Mucosa of descending colon (tissue), 3 donors: ENCODE data around the gene SBK1. TPM values are rescaled to one million over a fixed set of nuclear protein-coding genes. Genes with fewer than 3 reads are reported as not detected.

ENCODE experiments used
- ATAC-seq: fragments of 200-7000 bp; cut with Tn5 transposase; one replicate; pipeline ENCODE4 v1.9.1; 2020; ENCODE audit warnings: mild to moderate bottlenecking, moderate library complexity
- DNase-seq, 3 donors: peaks; one replicate each; pipeline ENCODE4 v3.0.0-alpha.2; 2020
- H3K36me3 ChIP-seq: fragments of 200-600 bp; one replicate; pipeline ENCODE4 v1.8.0; 2021; ENCODE audit warnings: low read depth, mild to moderate bottlenecking
- H3K4me1 ChIP-seq: fragments of 200-600 bp; one replicate; pipeline ENCODE4 v1.8.0; 2021; ENCODE audit warnings: low read depth, mild to moderate bottlenecking
- H3K4me3 ChIP-seq: fragments of 200-600 bp; one replicate; pipeline ENCODE4 v1.8.0; 2021; ENCODE audit warnings: mild to moderate bottlenecking
- H3K9me3 ChIP-seq: fragments of 200-600 bp; one replicate; pipeline ENCODE4 v1.8.0; 2021; ENCODE audit warnings: mild to moderate bottlenecking
- intact Hi-C, 2 donors: fragments of 100-400 bp; cut with DNase I in 1 of 2; cut with micrococcal nuclease in 1 of 2; formaldehyde crosslinking; loops; one replicate each; pipeline versions ENCODE4 v1.11.0 to v1.11.1; 2022; cut with DNase I, micrococcal nuclease
- total RNA-seq, 3 donors: library from RNA; stranded (reverse); fragmentation: NEBNext Ultra II Directional in 2 of 3; extraction: Animal tissue kit (Norgen Biotek cat#: 25700) in 2 of 3; gene quantifications; one replicate each; pipeline versions ENCODE4 v1.2.1 to v1.2.4, GENCODE V29; 2021 to 2023
- TF ChIP-seq, protein P1 (sequence below): fragments of 200-600 bp; IDR thresholded peaks from one replicate; pipeline ENCODE4 v1.8.0; 2022; ENCODE audit warnings: antibody characterized with exemption, mild to moderate bottlenecking
- donor health status: DM: no; HTN: no; CAD: no; lungs with moderate emphysema.
- donor health status: DM: no; HTN: no; CAD: no.
- donor health status: DM: no; HTN: yes; CAD: no.

Gene SBK1
- total RNA-seq, 3 donors from 2014 or later, result 0.28 to 1.8 (median 0.52) TPM

DNA sequence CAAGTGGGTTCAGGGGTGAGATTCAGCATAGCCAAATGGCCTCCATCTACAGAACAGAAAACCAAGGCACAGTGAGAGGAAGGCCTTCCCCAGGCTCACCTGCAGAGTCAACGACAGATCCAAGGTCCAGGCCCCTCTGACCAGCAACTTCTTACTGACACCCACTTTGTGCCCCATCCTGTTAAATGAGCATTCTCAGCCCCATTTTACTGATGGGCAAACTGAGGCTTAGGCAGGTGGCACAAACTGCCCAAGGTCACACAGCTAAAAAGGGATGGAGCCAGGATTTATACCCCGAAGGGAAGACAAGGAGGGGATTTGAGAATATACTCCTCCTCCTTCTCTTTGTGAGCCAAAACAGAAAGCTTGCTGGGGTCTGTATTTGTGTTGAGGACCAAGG lies 9.3 kb downstream of the SBK1 start:
- Histone ChIP-seq H3K36me3 (no peaks in the 10 kb centered on the region), H3K4me3 (no peak overlapping the region), H3K4me1 (no peaks in the 10 kb centered on the region), H3K9me3 (no peaks in the 10 kb centered on the region)
- intact Hi-C loops, result no loop called here
- no peak for DNase-seq
- TF ChIP-seq, protein P1, sequence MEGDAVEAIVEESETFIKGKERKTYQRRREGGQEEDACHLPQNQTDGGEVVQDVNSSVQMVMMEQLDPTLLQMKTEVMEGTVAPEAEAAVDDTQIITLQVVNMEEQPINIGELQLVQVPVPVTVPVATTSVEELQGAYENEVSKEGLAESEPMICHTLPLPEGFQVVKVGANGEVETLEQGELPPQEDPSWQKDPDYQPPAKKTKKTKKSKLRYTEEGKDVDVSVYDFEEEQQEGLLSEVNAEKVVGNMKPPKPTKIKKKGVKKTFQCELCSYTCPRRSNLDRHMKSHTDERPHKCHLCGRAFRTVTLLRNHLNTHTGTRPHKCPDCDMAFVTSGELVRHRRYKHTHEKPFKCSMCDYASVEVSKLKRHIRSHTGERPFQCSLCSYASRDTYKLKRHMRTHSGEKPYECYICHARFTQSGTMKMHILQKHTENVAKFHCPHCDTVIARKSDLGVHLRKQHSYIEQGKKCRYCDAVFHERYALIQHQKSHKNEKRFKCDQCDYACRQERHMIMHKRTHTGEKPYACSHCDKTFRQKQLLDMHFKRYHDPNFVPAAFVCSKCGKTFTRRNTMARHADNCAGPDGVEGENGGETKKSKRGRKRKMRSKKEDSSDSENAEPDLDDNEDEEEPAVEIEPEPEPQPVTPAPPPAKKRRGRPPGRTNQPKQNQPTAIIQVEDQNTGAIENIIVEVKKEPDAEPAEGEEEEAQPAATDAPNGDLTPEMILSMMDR, result no peak
- ATAC-seq, result no peak

DNA sequence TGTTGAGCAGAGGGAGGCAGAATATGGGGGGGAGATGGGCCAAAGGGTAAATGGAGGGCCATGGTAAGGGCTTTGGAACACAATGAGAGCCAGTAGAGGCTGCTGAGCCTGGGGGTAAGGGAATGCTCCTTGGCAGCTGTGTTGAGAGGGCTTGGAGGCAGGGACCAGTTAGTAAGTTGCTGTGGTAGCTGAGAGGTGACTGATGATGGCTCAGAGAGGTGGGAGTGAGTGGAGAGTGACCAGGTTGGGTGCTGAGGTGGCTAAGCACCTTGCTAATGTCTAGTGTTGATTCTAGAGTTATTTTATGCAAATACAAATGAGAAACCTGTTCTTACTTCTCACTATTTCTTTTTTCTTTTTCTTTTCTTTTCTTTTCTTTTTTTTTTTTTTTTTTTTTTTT lies 10.8 kb downstream of the SBK1 start:
- TF ChIP-seq, protein P1, result no peak
- intact Hi-C loops, result no loop called here
- no peaks in the 10 kb centered on the region for H3K4me1 ChIP-seq
- ATAC-seq, result no peak
- H3K4me3 ChIP-seq, result no peak overlapping the region
- no peaks in the 10 kb centered on the region for H3K9me3 ChIP-seq
- DNase-seq, result no peak
- H3K36me3 ChIP-seq, result no peaks in the 10 kb centered on the region

DNA sequence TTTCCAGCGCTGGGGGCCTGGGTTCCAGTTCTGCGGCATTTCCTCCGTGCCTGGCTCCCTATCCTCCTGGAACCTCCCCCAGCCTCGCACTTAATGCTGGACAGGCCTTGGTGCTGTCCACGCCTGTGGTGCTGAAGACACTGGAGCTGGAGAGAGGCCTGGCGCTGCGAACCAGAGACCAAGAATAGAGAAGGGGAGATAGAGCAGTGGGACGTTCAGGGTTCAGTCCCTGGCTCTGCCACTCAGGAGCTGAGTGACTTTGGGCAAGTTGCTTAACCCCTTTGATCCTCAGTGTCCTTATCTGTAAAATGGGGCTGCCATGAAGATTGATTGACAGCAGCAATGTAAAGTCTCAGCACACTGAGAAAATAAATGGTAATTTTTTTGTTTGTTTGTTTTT lies 11.9 kb downstream of the SBK1 start:
- Histone ChIP-seq H3K4me1 (no peaks in the 10 kb centered on the region), H3K36me3 (no peaks in the 10 kb centered on the region), H3K4me3 (no peak overlapping the region), H3K9me3 (no peaks in the 10 kb centered on the region)
- TF ChIP-seq, protein P1, result no peak
- intact Hi-C loops, result no loop called here
- peak; percentile 33 for ATAC-seq
- peak in 1 of 3 donors; percentile 44 for DNase-seq

DNA sequence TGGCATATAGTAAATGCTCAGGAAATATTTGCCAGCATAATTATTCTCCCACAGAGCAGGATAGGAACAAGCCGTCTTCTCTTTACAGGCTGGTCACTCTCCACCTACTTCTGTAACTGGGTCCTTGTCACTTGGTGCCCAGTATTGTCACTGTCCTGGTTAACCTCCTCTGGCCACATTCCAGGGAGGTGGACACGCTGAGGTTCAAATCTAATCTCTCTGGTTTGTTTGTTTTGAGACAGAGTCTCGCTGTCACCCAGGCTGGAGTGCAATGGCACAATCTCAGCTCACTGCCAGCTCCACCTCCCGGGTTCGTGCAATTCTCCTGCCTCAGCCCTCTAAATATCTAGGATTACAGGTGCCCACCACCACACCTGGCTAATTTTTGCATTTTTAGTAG lies 15.6 kb downstream of the SBK1 start:
- TF ChIP-seq, protein P1, result no peak
- Histone ChIP-seq H3K9me3 (no peaks in the 10 kb centered on the region), H3K4me1 (no peaks in the 10 kb centered on the region), H3K4me3 (no peak overlapping the region), H3K36me3 (no peaks in the 10 kb centered on the region)
- ATAC-seq (no peak), DNase-seq (no peak)
- intact Hi-C loops, result no loop called here

DNA sequence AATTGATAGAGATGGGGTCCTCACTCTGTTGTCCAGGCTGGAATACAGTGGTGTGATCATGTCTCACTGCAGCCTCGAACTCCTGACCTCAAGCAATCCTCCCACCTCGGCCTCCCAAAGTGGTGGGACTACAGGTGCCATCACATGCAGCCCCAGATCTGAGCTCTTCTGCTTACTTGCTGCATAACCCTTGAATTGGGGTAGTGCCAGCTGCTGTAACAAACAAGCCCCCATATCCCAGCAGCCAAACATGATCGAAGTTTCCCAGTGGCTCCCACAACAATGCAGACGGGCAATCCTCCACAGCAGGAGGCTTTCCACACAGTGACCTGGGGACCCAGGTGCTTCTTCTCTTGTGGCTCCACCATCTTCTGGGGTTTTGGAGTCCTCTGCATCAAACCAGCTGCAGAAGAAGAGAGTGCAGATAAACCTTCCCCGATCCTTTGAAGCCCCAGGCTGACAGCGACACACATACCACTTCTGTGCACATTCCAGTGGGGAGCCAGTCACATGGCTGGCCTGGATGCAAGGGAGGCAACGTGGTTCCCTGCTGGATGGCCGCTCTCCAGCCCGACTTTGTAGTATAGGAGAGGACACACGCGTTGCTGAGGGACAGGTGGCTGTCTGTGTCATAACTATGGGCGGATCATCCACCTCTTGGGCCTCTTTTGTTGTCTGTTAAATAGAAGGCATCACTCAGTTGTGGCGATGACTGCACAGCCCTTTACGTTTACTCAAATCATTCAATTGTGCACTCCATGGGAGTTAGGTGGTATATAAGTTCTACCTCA lies 16.7 kb downstream of the SBK1 start:
- intact Hi-C loops, result no loop called here
- ATAC-seq, result no peak
- H3K36me3 ChIP-seq, result no peaks in the 10 kb centered on the region

More for the DNA sequence above, 16.7 kb downstream of the SBK1 start:
- TF ChIP-seq, protein P1, result no peak
- H3K9me3 ChIP-seq, result no peaks in the 10 kb centered on the region
- no peak for DNase-seq
- H3K4me3 ChIP-seq, result no peak overlapping the region
- no peaks in the 10 kb centered on the region for H3K4me1 ChIP-seq
